GOT3 (cell line): ENCODE data around the gene ZNF423.

Experiments used
- DNase-seq: peaks from one replicate; lab custom pipeline; 2025; ENCODE audit warnings: mixed read lengths; lab: John Stamatoyannopoulos, UW

ZNF423 gene

DNA sequence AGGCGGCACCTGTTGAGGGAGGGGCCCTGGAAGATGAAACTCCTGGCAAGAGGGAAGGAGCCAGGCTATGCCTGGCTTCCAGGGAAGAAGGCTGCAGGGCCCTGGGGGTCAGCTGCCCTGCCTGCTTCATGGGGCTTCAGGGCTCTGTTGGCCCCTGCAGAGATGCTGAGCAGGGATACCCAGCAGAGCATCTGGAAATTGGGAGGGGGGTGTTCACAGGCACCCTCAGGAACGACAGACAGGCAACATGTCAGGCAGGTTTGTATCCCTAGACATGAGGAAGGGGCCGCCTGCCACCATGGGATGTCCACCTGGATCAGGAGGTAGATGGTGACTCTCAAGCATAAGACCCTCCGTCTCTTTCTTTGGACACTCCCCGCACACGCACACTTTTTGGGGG, 13.8 kb upstream of the ZNF423 start:
- no peak for DNase-seq

DNA sequence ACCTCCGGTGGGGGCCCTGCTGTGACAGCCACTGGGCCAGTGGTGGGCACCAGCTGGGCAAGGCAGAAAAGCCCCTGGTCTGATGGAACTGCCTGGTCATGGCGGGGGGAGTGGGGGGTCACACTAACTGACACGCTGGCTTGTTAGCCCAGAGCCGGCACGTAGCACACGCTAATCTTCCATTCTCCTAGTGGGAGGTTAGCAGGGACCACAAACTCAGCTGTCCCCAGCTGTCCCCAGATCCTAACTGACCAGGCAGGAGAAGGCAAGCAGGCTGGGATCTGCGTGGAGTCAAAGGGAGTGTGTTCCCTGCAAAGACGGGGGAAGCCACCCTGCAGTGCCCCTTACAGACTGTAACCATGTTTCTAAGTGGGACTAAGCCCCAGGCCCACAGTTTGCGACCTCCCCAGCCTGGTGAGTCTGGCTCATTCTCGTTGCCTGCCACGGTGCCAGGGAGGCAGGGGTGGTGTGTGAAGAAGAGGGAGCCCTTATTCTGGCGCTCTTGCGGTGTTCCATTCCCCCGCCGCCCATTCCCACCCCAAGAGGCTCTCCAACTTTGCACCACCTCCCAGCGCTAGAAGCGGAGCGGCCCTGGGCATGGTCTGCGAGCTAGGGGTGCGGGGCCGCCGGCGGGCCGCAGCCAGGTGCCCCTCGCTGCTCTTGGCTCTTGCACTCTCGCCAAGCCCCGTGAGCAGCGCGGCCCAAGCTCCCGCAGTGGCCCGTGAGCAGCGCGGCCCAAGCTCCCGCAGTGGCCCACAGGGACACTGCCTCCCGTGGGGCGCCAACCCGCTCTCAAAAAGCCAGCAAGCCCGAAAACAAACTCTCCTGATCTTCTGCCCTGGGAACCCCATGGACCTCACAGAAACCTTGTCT, 12.1 kb upstream of the ZNF423 start:
- DNase-seq, result no peak

DNA sequence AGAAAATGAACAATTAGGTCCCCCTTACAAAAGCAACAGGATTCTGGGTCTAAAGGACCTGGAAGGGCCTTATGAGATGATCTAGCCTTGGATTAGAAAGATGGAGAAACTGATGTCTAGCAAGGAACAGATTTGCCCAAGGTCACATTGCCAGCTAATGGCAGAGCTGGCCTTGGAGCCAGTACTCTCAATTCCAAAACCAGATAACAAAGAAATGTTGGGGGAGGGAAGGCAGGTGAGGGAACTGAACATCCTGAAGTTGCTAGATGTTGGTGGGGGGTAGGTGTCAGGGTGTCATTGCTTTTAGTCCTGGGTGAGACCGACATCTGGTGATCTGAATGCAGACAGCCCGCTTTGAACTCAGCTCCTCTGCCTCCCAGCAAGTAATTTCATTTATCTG, 11.3 kb upstream of the ZNF423 start:
- no peak for DNase-seq

DNA sequence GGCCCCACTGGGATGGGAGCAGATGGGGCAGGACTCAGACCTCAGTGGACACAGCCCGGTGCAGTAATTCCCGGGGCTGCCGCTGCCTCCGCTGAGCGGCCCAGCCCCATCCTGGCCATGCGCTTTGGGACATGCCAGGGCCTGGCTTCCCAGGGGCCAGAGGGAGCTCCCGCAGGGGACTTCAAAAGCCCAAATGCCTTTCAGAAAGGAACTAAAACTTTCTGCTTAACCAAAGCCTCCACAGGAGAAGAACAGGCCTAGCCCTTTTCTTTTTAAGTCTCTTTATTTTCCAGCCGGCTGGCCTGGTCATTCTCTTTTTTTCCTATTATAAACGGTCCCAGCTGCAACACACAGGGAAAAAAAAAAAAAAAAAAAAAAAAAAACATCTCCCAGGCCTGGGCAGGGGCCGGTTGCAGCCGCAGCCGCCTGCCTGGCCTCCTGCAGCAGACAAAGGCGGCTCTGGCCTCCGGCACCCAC, 10.7 kb upstream of the ZNF423 start:
- no peak for DNase-seq

DNA sequence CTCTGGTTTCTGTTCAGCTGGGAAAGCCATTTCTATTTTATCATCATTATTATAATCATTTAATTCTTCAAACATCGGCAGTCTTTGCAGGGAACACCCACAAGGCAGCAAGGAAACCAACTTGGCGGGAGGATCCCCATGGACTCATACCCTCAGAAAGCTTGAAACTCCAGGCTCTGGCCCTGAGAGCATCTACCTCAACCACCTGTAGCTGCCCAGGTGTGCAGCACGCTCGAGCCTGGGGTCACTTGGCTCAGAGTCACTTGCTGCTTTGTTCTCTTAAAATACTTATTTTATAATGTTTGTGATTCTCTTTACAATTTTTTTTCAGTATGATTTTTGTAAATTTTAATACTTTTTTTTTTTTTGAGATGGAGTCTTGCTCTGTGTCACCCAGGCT, 6.8 kb upstream of the ZNF423 start:
- DNase-seq, result no peak

DNA sequence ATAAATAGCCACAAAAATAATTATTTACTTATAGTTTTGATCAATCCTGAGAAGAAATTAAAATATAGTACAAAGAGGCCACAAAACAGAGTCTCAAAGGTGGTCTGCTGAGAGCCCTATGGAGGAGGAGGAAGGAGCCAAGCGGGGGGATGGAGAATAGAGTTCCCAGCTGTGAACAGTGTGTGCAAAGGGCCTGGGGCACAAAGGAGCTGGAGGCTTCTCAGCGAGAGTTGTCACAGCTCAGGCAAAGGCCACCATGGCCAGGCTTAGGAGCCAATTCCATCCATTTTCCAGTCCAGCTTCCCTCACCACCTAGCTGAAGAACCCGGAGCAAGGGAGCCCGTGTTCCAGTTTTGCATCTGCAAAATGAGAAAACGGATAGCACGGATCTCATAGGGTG, 5.4 kb upstream of the ZNF423 start:
- no peak for DNase-seq

DNA sequence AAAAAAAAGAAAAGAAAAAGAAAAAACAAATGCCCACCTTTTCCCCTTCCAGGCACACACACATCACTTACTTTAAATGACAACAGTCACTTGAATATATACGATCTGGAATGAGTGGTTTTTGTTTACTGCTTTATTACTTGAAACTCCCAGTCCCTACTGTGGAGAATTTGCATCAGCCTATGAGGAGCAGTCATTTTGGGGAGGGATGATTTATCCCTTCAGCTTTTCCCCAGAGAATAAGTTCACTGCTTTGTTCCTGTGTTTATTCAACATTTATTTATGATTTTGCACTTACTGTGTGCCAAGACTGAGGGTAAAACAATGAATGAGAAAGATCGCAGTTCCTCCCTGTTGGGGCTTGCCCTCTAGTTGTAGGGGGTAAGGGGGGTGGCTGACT, 4.7 kb upstream of the ZNF423 start:
- no peak for DNase-seq

DNA sequence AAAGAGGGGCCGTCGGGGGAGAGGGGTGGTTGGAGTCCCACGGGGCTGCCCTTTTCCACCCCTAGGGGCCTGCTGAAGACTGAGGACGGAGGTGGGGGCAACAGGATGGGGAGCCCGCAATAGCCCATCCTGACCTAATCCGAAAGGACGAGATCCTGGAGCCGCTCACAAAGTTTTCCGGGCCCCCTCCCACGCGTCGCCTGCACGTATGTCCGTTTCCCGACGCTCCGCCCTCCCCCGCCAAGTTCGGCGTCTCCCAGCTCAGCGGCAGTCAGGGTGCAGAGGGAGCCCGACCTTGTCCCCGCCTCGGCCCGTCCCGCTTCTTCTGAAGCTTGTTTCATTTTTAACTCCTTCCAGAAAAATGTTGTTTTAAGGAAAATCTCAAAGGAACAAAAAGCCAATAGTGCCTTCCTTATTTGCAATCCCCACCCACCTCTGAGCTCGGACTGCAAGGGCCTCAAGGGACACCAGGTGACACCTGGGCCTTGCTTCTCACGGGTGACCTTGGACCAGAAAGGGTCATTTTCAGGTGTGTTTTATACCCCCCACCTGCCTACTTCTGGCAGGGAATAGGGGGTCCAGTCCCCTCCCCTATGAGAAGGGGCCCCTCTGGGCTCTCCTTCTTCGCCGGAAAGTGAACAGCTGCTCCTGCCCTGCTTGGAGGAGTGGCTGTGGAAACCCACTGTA, 3.4 kb upstream of the ZNF423 start:
- DNase-seq, result no peak

DNA sequence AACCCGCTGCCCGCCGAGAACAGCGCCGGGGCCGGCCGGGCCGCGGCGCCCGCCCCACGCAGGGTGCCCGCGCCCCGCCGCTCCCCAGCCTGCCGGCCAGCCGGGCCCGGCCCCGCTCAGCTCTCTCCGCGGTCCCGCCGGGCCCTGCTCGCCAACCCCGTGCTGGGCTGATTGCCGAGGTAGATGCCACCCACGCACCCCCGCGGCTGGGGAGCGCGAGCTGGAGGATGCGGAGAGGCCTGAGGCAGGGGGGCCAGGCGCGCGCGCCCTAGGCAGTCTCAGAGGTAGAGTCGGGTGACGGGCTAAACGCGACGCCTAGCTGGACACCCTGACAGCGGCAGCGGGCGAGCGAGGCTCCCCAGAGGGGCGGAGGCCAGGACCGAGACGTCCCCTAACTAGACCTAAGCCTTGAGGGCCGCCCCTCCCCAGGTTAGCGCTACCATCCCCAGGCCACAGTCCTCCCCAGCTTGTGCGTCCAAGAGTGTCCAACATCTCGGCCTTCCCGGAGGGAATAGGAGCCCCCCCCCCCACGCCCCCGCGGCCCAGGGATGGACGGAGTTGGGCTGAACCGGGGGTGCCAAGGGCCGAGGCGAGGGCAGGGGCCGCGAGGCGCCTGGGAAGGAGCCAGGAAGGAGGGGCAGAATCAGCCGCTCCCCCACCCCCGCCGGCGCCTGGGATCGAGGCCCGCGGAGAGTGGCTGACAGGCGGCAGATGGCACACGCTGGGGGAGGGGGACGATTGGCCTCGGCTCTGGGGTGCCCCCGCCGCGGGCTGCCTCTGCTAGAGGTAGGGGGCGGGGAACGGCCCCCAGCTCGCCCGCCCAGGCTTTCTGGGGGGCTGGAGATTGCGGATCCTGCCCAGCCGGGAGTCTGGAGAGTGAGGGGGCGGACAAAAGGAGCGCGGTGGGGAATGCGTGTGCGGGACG, 2.5 kb upstream of the ZNF423 start:
- peak; percentile 44 for DNase-seq

DNA sequence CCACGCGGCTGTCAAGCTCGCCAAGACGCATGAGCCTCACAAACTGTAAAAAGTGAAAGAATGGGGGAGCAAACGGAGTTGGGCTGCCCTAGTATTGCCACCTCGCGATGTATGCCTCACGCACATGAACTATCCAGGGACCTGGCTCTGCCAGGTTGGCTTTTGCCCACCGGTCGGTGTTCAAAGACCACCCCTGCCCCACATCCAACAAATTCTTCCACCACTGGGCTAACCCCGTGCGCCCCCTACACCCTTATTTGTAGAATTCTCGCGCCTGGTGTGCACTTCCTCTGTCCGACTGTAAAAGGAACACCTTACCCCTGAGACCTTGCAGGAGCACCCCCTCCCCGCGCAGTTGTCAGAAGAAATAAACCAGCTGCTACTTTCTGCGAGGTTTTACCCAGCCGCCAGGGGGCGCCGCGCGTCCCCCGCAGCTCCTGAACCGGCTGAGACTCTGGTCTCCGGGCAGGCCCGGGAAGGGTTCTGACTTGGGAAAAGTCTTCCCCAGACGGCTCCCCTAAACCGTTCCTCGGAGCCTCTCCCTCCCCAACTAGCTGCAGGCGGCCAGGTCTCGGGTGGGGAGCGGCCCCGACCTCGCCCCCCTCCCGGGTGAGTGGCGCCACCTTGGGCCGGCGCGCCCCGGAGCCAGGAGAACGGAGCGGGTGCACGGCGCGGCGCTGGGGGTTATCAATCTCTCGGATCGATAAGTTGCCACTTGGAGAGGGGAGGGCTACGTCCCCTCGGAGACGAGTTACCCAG, 1.7 kb upstream of the ZNF423 start:
- DNase-seq, result peak; percentile 33

DNA sequence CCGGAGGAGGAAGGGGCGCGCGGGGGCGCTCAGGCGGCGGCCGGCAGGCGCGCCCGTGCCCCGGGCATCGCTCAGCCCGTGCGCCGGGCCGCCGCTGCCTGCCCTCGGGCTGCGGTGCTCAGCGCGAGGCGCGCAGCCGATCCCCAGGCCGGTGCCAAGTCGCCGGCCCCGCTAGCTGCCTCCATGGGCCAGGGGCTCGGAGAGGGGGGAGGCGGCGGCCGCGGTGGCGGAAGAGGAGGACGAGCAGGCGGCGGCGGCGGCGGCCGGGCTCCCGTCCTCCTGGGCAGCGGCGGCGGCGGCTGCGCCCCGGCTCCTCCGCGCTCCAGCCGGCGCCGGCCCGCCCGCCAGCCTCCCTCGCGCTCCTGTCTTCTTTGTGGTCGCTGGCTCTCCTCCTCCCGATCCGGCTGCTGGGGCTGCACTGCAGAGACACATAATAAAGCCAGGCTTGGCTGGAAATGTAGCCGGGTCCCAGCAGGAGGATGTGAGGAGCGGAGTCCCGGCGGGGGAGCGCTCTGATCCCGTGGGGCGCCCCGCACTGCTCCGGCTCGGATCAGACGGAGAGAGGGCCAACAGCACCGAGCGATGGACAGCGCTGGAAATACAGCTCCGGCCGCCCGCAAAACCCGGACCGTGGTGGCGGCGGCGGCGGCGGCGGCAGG, 889 bp upstream of the ZNF423 start:
- DNase-seq, result peak; percentile 46

DNA sequence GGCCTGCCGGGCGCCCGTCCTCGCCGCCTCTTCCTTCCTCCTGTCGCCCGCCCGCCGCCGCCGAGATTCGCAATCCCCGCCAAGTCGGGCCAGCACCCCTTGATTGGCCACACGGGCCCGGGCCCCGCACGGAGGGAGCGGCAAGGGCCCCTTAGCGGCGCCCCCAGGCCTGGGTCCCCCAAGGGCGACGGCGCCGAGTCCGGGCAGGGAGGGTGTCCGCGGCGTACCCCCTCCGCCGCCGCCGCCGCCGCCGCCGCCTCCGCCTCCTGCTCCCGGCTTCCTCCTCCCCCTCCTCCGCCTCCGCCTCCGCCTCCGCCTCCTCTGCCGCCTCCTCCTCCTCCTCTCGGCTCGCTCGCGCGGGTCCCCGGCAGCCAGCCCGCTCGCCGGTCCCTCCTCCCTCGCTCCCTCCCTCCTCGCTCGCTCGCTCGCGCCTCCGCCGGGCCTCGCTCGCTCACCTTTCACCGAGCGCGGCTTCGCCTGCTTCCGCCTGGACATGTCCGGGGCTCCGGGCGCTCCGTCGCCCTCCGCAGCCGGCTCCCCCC, 561 bp downstream of the ZNF423 start:
- DNase-seq, result peak; percentile 20

DNA sequence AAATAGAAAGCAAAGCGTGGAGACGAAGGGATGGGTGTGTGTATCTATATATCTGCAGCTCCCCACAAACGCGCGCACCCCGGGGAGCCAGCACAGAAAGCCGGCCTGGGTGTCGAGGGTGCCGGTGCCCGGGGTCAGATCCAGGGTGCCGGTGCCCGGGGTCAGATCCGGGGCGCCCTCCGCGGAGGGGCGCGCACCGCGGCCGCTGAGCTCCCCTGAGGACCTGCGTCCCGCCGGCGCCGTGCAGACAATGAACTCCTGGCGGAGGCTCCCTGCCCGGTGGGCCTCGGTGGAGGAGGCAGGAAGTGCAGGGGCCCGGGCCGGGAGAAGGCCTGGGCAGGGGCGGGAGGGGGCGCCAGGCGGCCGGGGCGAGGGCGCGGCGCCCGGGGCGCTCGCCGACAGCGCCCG, 1.1 kb downstream of the ZNF423 start:
- no peak for DNase-seq

DNA sequence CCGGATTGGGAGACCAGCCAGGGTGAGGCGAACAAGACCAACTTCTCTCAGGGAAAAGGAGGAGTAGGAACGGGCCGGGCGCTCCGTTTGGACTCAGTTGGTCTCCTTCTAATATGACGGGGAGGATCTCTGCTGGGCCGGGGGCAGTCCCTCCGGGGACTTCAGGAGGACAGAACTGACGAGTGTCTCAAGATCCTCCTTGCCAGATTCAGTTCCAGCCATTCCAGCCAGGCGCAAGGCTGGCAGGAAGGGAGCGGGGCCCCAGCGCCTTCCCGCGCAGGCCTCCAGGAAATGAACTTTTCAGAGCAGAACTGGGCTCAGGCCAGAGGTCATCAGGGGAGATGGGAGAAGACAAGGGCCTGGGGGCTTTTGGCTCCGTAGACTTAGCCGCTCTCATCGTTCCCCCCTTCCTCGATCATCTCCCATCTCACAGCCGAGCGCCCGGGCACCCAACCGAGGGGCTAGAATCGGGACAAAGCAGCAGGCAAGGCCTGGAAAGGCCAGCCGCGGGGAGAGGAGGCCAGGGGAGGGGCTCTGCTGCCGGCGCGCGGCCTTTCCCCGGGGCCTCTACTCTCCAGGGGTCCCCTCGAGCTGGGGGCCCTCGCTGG, 1.6 kb downstream of the ZNF423 start:
- no peak for DNase-seq

DNA sequence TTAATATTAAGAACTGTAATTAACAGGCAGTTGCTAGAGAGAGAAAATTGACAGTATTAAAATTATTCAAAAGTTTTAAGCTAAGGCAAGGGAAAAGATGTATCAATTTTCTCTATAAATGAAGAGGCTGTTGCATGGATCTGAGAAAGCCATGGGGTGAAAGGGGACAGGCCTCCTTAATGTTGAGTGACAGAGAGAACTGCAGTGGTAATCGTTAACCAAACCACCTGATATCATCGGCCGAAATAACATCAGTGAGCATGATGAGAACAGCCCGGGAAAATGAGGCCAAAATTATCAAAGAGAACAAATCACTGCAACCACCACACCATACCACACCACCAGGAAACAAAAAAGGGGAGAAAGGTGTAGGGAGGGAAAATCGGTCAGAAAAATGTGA, 3.6 kb downstream of the ZNF423 start:
- DNase-seq, result no peak

DNA sequence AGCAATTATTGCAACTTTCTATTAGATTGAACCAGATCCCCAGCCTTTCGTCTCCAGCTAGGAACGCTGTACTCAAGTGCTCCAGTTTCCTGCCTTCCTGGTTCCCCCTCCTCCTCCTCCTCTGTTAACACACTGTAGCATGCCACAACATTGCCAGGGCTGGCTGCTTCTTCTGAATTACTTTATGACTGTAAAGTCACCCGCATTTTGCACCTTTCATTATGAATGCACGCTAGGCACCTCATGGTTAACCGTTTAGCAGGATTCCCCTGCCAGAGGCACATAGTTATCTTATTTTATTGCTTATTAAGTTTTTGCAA, 4.5 kb downstream of the ZNF423 start:
- DNase-seq, result no peak

DNA sequence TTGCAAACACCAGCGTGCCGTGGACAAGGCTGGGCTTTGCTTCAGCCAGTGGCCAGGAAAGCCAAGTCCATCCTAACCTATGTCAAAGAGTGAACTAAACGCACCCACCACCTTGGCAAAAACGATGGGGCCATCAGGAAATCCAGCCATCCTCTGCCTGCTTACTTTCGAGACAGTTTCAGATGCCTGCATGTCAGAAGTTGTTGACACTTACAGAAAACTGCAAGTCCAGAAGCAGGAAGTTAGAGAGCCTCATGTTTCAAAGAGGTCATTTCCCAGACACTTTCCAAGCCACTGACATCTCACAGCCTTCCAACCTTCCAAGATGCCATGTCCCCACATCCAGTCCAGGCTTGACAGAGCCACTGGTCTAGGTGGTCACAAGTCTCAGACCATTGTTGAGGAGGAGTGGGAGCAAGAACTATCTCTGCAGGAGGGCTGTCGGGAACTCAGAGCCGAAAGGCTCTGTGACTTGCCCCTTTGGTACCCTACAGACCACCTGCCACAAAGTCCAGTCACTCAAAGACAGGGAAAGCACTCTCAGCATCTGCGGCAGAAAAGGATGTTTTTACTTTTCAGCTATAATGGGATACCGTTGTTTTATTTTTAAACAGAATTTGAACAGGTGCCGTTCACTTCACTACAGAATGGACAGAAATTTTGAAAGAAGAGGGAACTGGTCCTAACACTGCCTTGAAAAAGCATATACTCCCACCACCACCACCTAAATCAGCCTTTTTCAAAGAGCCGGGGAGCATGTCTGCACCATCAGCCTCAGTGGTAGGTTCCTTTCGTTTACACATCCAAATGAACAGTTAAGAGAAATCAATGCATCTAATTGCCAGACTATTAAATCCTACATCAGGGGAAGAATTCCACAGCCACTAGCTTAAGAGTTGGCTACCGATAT, 5.1 kb downstream of the ZNF423 start:
- no peak for DNase-seq

DNA sequence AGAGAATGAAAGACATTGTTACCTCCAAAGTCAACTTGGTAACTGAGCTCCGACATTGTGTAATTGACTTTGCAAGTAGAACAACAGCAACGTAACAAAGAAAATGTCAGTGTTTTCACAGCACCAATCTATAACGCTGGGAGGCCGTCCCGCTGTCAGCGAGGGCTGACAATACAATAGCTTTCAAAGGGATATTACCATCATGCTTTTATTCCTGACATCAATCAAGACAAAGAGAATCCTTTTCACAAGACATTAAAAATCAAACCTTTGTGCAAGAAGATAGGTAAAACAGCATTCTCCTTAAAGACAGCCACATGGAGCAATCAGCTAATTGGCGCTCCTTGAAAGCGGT, 6.2 kb downstream of the ZNF423 start:
- no peak for DNase-seq

DNA sequence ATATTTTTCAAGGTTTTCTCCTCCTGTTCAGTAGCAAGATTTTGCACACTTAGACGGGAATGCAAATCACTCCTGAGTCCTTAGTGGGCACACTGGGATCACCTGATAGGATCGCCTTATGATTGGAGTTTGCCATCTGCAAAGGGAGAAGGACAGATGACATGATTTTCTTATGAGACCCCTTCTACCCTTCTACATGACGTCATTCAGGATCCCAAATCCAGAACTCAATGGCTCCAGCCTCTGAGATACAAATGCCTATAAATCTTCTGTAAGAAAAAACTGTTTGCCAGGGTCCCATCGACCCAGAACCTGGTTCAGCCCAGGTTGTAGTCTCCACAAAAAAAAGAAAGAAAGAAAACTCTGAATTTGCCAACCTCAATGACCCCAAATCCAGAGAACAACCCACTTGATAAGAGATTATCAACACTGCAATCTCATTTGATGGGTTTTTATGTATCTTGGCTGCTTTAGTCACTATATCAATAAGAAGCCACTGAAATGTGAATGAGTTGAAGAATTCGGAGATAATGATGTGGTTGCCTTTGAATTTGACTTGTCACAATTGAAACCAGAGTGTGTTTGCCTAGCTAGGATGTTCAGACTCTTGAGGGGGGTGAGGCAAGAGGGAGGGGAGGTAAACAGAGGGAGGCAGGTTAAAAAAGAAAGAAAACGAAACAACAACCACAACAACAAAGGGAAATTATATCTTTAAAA, 6.7 kb downstream of the ZNF423 start:
- DNase-seq, result no peak
